ENCODE data around the gene CPTP.

- TF ChIP-seq CTCF (conservative IDR thresholded peaks at IDR 0.05; ENCODE audit: low read length) = no peak
- TF ChIP-seq EZH2phosphoT487 (IDR thresholded peaks at IDR 0.05; ENCODE audit: borderline replicate concordance) = no peak
Measured at GRCh38 chr1:1334835-1335234, 10.2 kb downstream of the CPTP start.
